ENCODE data around the gene OGDH.
"Not testable (repeated sequence)": the region's sequence is repeated elsewhere in the genome, so short reads cannot be mapped to it uniquely, and the experiment has no call there.

OGDH gene

GRCh38 chr7:44580945-44581878 lies 25.2 kb upstream of the OGDH start:
- peak in 1 of 2 donors; percentile 6 for DNase-seq (ENCODE audit: low read depth in 2 of 2)

- peak; percentile 100 for DNase-seq (ENCODE audit: low read depth in 2 of 2)
Observed at GRCh38 chr7:44581879-44582603, 24.4 kb upstream of the OGDH start, which contains the start of gene TMED4. Gene TMED4, minus strand, starts transcription at chr7:44582231. Its CDS starts 25 bp downstream, at chr7:44582206.

- DNase-seq (ENCODE audit: low read depth in 2 of 2) = no peak
Observed at GRCh38 chr7:44583146-44583865, 23.1 kb upstream of the OGDH start.

- DNase-seq (ENCODE audit: low read depth in 2 of 2) = peak; percentile 24 to 36
Observed at GRCh38 chr7:44587843-44588711, 18.4 kb upstream of the OGDH start.

GRCh38 chr7:44590910-44591309 lies 15.5 kb upstream of the OGDH start:
- no peak for DNase-seq (ENCODE audit: low read depth in 2 of 2)

GRCh38 chr7:44595934-44596635 lies 10.3 kb upstream of the OGDH start:
- no peak for DNase-seq (ENCODE audit: low read depth in 2 of 2)

- DNase-seq (ENCODE audit: low read depth in 2 of 2) = not testable (repeated sequence)
Observed at GRCh38 chr7:44597181-44597580, 9.2 kb upstream of the OGDH start.

GRCh38 chr7:44599222-44599621 lies 7.2 kb upstream of the OGDH start:
- DNase-seq (ENCODE audit: low read depth in 2 of 2) = no peak

- DNase-seq (ENCODE audit: low read depth in 2 of 2) = no peak
Observed at GRCh38 chr7:44602576-44602910, 3.9 kb upstream of the OGDH start.

- no peak for DNase-seq (ENCODE audit: low read depth in 2 of 2)
Observed at GRCh38 chr7:44603193-44603592, 3.2 kb upstream of the OGDH start.

- DNase-seq (ENCODE audit: low read depth in 2 of 2) = no peak
Observed at GRCh38 chr7:44604941-44605340, 1.5 kb upstream of the OGDH start.

GRCh38 chr7:44607141-44608068 lies 978 bp downstream of the OGDH start:
- no peak for DNase-seq (ENCODE audit: low read depth in 2 of 2)

GRCh38 chr7:44608916-44609648 lies 2.7 kb downstream of the OGDH start:
- no peak for DNase-seq (ENCODE audit: low read depth in 2 of 2)

GRCh38 chr7:44609829-44610228 lies 3.4 kb downstream of the OGDH start:
- DNase-seq (ENCODE audit: low read depth in 2 of 2) = no peak

GRCh38 chr7:44615149-44615611 lies 8.8 kb downstream of the OGDH start:
- no peak for DNase-seq (ENCODE audit: low read depth in 2 of 2)

- no peak for DNase-seq (ENCODE audit: low read depth in 2 of 2)
Observed at GRCh38 chr7:44615793-44616192, 9.4 kb downstream of the OGDH start.

- DNase-seq (ENCODE audit: low read depth in 2 of 2) = no peak
Observed at GRCh38 chr7:44616545-44616944, 10.1 kb downstream of the OGDH start.

- no peak for DNase-seq (ENCODE audit: low read depth in 2 of 2)
Observed at GRCh38 chr7:44617225-44617890, 10.9 kb downstream of the OGDH start.
